ENCODE results near the gene VPS37C. TPM values are rescaled to one million over a fixed set of nuclear protein-coding genes. Genes with fewer than 3 reads are reported as not detected.

The VPS37C gene
- total and polyA plus RNA-seq, 9 of the 15 experiments (the other 6 are each of a cell fraction or from before 2014, with no cell fraction given): 0.62 to 29.8 (median 11.5) TPM

GRCh38 chr11:61161190-61162091 lies at the start of gene VPS37C (continued):
- no peak for TF ChIP-seq ZNF318 (IDR thresholded peaks at IDR 0.05; ENCODE audit: borderline replicate concordance in 1 of 2, low read depth in 1 of 2)
- TF ChIP-seq ZNF324 (CRISPR knock-in tag; IDR thresholded peaks at IDR 0.05): no peak
- no peak for TF ChIP-seq EZH2 (IDR thresholded peaks at IDR 0.05; ENCODE audit: borderline replicate concordance, low read depth, low read length)
- no peak for TF ChIP-seq ZFP91 (CRISPR knock-in tag; IDR thresholded peaks at IDR 0.05)
- TF ChIP-seq RUNX1 (IDR thresholded peaks at IDR 0.05; ENCODE audit: low read depth): no peak
- no peak for TF ChIP-seq RAD51 (IDR thresholded peaks at IDR 0.05; ENCODE audit: borderline replicate concordance, low read depth)
- no peak for TF ChIP-seq ARID2 (IDR thresholded peaks at IDR 0.05)
- TF ChIP-seq NR4A1 (CRISPR knock-in tag; IDR thresholded peaks at IDR 0.05): no peak
- no peak for TF ChIP-seq NR4A1 (tag; IDR thresholded peaks at IDR 0.05)
- TF ChIP-seq E2F4 (CRISPR knock-in tag; IDR thresholded peaks at IDR 0.05; ENCODE audit: low read depth): no peak
- no peak for TF ChIP-seq CTCF (IDR thresholded peaks at IDR 0.05 in 2 of 3, conservative IDR thresholded peaks at IDR 0.05 in 1 of 3; ENCODE audit: insufficient read depth in 2 of 3, low read depth in 1 of 3, low read length in 3 of 3)
- TF ChIP-seq MBD2 (IDR thresholded peaks at IDR 0.05; ENCODE audit: borderline replicate concordance, low read depth): peak; percentile 49; the same call in 1 of the 2 replicates
- no peak for TF ChIP-seq ZNF830 (CRISPR knock-in tag; IDR thresholded peaks at IDR 0.05)
